ENCODE results near the gene LRFN5.
"Not testable (repeated sequence)": the region's sequence is repeated elsewhere in the genome, so short reads cannot be mapped to it uniquely, and the experiment has no call there.

Gene LRFN5

DNA sequence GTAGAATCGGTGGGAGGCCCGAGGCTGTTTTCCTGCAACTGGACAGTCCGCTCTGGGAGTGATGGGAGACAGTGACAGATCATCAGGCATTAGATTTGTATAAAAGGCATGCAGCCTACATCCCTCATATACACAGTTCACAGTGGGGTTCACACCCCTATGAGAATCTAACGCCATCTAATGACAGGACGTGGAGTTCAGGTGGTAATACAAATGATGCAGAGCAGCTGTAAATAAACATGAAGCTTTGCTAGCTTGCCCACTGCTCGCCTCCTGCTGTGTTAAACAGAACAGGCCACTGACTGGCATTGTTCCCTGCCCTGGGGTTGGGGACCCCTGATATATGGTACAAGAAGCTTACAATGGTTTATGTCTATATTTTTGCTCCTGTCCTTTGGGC lies 179.0 kb downstream of the LRFN5 start:
- no peak for DNase-seq

DNA sequence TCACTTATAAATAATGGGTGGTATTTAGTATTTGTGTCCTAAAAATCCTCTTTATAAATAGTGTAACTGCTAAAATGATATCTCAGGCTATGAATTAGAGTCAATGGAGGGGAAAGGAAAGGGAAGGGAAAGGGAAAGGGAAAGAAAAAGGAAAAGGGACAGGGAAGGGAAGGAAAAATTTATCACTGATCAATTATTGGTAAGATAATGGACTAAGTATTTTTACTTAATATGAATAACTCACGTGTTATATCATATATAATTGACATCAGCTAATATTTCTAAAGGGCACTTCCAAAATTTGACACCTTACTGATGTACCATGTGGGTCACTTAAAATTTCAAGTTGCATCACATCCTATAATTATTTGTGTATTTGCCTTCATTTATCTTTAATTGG lies 193.1 kb downstream of the LRFN5 start:
- no peak for DNase-seq

DNA sequence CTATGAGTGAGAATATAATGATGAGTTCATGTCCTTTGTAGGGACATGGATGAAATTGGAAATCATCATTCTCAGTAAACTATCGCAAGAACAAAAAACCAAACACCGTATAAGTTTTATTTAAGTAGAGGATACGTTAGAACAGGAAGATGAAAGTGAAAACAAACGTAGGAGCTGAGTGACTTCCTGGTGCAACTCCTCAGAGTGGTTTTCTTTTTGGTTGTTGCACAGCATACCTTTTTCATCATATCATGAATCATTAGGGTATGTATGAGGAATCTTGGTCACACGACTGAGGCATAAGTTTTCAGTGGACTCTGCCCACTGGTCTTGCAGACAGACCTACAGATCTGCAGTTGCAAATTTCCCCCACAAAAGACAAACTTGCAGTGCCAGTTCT lies 199.0 kb downstream of the LRFN5 start:
- DNase-seq = no peak

DNA sequence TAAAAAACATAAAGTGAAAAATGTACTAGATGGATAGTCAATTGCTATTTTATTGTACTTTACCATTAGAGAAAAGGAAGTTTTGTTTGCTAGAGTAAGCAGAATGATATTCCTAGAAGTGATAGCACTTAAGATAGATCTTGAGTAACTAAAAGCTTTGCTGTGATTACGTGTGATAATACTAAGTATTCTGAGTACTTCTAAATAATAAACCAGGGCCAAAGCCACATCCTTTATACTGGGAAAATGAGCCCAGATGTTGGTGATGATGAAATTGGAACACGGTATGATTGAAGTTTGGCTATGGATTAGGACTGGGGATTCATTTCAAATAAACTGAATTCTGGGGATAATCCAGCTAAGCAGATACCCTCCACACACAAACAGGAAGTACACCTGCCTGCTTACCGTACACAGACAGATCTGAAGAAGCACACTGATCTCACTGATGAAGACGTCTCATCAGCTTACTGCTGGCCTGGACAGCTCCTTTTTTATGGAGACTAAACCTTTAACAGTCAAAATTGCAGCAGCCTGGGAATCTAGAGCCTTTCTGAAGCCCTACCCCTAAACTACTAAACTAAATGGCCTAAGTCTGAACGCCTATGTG lies 199.8 kb downstream of the LRFN5 start:
- DNase-seq = no peak

DNA sequence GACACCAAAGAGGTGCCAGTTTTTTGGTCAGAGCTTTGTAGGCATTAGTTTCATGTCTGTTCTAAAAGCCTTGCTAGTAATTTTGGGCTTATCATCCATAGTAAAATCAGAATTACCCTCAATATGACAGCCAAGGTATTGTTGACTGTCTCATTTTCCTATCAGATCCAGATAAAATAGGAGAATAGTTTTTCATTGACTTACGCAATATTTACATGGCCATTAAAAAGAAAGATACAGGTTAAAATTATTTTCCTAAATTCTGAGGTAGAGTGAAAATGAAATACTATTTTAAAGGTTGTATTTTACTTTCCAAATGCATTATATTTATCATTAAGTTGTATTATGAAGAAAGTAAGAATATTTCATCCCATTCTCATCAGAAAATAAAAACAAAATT lies 203.7 kb downstream of the LRFN5 start:
- DNase-seq = no peak

DNA sequence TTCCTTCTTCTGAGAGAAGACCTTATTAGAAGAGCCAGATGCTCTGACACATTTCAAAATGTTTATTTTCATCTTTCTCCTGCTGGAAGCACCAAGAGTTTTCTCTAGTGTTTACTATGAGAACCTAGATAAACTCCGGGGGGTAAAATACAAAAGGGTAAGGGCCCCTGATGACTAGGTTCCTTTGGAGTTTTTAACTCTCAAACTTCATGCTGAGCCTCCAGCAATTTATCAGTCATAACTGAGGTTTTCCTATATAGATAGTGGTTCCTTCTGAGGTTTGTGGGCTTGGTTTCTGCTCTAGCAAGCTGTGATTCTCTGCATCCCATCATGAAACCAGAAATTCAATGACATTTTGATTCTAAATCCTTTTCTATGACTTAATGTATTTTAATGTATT lies 210.9 kb downstream of the LRFN5 start:
- no peak for DNase-seq

DNA sequence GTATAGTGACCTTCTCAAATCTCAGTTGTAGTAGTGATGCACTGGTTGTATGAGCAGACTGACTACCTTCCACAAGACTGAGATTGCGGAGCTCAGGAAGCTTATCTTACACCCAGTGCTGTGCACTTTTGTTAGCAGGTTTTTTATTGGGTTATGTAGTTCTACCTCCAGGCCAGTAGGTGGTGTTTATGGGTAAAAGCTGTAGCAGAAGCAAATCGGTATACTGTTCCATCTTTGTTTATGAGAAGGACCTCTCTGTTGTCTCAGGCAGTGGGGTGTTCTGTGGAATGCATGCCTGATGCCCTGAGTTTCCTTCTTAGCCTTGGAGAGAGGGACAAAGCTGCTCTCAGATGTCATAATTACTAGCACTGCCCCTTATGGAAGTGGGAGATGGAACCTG lies 217.8 kb downstream of the LRFN5 start:
- no peak for DNase-seq

DNA sequence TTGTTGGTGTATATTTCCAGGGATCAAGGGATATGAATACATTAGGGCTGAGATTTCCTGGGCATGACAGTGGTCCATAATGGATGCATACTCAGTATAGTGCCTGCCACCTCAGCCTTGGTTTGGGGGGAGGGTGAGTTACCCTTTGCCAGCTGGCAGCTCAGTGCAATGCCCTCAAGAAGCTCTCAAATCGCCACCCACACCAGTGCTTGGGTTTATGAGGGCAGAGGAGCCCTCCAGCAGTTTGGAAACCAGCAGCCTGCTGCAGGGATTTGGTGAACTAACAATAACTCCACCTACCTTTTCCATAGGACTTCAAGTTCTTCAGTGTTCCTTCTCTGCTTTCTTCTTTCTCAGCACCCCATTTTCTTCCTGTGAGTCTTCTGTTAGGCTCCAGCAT lies 218.9 kb downstream of the LRFN5 start:
- no peak for DNase-seq

DNA sequence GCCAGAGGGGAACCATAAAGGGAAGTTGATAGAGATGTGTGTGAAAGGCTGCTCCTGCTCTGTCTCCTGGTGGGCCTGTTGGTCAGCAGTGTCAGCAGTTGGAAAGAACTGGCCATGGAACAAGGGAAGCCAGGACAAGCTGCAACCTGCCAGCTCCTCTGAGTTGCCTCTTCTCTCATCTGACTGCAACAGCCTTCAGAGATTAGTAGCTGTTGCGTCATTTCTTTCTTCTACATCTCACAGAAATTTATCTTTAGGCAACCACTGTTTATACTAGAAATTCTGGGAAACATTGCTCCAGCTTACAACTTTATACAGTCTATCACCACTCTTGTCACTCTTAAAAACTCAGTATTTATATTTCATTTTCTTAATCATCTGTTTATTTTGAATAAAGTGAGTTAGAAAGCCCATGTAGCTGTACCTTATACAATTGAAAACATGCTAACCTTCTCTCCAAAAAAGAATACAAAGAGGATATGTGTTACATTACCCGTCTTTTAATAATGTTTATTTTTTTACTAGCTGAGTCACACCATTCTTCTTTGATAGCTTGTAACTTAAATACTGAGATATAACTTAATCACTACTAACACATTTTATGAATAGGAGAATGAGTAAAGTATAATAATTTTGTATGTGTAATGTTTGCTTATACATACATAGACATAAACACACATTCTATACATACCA lies 224.2 kb downstream of the LRFN5 start:
- no peak for DNase-seq

DNA sequence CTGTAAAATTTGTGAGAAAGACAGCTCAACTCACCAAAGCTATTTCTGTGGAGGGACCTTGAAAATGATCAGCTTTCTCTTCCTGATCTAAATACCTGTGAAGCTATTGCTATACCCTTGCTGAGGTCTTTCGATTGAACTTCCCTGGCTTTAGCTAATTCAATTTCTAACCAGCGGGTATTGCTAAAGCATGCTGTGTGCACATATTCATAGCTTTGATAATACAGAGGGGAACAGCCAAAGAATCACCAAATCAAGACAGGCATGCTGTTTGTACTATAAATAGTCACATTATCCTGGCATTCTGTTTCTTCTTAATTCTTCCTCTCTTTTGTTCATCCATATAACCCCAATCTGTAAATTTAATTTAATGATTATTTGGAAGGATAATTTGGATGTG lies 233.0 kb downstream of the LRFN5 start:
- no peak for DNase-seq

DNA sequence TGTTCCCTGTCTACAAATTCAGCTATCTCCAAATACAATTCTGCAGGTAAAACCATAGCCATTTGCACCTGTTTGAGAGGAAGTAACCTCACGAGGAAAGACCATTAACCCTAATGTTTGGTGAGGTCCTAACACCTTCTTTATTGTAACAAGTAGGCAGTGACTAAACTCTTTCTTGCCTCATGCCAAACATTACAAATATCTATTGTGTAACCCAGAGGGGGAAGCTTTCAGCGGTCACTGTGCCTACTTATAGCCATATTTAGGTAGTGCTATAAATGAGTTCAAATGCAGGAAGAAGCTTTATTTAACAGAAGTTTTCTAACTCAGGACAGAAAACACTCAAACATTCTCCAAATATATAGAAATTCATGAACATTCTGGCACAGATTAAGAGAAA lies 252.7 kb downstream of the LRFN5 start:
- peak; percentile 6 to 25 for DNase-seq

DNA sequence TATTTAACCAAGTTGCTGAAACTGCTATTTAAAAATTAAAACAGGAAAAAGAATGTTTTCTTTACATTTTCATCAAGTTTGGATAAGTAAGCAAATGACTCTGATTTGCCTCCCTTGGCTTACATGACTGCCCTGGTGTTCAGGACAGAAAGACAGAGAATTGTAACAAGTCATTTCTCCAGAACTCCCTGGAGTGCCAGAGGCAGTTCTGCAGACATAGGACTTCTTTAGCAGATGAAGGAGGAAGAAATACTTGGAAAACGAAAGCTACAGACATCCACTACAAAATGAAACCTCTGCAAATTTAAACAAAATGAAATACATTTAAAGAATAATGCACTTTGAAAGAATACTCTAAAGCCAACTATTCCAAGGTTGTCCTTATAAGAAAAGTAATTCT lies 253.9 kb downstream of the LRFN5 start:
- DNase-seq = no peak

DNA sequence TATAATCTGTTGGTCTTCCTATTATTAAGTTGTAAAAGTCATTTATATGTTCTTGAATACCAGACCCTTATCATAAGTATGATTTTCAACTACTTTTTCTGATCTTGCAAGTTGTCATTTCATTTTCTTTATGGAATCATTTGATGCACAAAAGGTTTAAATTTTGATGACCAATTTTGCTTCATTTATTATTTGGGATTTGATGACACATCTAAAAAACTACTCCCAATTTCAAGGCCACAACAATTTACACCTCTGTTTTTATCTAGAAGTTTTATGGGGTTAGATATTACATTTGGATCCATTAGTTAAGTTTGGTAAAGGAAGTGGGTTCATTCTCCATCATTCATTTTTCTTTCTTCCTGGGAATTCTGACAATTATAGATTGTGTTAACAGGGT lies 259.2 kb downstream of the LRFN5 start:
- no peak for DNase-seq

DNA sequence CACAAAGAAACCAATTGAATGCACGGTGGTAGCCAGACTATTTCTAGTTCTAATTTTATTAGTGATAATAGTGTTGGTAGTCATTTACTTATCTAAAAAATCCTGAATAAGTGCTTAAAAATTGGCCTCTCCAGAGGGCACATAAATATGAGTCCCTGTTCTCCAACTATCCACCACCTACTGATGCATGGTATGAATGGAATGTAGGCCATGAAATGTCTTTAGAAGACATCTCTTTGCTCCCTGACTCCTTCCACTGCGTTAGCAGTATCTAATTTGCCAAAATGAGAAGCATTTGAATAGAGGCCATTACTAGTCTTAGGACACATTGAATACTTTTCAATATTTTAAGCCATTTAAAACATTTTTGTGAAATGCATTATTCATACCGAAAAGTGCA lies 261.7 kb downstream of the LRFN5 start:
- DNase-seq = no peak

DNA sequence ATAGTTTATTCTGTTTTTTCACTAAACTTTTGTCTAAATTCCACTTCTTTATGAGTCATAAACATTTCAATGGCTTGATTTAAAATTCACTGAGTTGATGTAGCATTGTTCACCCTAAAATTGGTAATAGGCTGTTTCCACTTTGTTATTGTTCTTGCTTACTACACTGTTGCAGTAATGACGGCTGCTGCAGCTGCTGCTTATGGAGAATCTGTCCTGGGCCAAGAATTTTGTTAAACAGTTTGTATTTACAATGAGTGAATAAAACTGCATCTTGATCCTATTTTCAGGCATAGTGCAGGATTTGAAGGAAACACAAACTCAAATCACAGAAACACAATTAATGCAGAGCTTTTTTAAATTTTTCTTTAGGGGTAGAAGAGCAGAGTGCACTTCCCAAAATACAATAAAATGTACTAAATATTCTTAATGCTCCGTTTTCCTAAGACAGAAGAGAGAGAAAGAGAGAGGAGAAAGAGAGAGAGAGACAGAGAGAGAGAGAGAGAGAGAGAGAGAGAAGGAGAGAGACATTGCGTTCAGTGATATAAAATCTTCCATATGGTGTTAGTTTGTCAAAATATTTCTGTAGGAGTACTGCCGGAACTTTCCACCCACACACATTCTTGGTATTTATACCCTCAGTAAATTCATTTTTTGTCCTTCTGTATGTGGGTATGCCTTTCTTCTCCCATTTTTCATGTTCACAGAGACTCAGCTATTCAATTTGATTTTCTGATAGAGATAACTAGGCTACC lies 266.4 kb downstream of the LRFN5 start:
- no peak for DNase-seq

DNA sequence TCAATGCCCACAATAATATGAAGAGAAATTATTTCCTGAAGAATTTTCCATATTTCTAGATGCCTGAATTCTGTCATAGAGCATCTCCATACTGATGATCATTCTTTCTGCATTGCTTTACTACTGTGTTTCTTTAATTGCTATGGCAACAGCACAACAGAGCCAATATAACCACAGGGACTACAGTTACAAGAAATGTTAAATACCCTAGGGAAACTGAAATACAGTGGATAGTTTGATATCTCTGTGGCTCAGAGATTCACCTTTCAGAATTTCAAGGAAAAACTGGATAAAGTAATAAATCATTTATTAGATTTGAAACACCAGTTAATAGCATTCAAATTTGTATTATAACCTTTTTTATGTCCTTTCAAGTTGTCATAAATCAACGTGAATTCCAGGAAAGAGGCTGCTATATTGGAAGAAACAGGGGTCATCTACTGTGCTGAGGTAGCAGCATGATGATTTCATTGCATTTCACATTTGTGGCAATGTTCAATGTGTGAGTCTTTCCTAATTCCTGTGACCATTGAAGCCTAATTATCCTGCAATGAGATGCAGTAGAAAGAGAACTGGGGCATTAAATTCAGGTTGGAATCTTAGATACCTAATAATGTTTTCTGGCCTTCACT lies 267.1 kb downstream of the LRFN5 start:
- DNase-seq = no peak

DNA sequence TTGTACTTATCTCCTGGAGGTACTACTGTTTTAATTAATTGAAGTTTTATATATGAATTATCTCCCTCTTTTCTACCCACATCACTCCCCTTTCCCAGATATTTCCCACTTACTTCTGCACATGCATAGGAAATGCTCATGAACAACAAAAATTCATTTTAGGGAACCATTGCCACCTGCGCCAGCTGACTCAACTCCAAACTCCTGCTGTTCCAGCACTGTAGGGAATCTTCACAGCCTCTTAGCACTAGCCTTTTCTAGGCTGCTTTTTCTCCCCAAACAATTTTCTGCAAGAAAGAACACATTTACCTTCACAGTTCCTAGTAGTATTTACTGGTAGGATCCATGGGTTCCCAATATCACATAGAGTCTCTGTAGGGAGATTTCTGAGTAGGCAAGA lies 268.4 kb downstream of the LRFN5 start:
- DNase-seq = no peak

DNA sequence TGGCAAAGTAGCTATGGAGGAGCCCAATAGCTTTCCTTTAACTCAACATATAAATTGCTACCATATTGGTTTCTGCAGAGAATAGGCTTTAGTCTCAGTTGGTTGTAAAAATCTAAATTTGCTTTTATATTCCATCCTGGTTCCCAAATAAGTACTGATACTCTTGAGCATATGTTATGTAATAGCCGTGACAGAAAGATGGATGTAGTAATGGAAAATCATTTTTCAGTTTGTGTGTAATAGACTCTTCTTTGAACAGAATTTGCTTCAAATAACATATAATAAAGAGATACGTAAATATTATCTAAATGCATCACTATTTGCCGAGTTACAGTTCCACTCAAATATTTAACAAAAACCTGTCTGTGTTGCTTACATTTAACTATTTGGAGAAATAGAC lies 271.6 kb downstream of the LRFN5 start:
- DNase-seq = no peak

DNA sequence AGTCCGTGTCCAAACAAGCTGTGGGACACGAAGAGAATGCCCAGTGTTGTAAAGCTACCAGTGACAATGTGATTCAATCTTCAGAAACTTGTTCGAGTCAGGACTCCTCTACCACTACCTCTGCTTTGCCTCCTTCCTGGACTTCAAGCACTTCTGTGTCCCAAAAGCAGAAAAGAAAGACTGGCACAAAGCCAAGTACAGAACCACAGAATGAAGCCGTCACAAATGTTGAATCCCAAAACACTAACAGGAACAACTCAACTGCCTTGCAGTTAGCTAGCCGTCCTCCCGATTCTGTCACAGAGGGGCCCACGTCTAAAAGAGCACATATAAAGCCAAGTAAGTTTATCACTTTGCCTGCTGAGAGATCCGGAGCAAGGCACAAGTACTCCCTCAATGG lies 284.9 kb downstream of the LRFN5 start:
- no peak for DNase-seq

DNA sequence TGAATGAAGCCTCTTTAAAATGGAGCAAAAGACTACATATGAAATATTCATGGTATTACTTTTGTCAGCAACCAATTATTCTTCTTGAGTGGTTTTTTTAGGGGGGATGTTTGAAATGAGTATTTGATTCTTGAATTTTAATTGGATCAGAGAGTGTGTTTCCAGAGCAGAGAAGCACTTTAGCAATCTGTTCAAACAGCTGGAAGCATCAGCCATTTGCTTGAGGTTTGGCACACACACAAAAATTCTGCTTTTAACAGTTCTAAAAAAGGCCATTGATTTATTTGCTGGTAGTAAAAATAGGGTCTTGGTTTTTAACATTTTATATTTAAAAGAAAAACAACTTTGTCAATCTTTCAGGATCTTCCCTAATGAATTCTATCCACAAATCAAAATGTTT lies 292.7 kb downstream of the LRFN5 start:
- DNase-seq = no peak

DNA sequence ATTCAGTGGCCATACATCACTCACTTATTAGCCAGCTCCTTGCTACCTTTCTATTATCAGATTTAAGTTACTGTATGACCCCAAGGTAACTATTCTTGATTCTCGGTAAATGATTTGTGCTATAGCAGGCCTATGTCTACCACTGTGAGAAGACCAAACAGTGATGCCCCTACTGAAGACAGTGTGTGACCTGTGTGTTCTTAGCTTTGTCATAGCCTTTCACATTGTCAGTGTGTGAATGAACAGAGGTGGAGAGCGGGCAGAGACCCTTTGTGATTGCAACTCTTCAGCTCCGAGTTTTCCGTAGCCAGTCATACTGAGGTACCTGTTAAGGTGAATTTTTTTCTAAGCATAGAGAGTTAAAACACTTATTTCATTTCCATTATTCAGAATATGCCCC lies 294.0 kb downstream of the LRFN5 start:
- no peak for DNase-seq

DNA sequence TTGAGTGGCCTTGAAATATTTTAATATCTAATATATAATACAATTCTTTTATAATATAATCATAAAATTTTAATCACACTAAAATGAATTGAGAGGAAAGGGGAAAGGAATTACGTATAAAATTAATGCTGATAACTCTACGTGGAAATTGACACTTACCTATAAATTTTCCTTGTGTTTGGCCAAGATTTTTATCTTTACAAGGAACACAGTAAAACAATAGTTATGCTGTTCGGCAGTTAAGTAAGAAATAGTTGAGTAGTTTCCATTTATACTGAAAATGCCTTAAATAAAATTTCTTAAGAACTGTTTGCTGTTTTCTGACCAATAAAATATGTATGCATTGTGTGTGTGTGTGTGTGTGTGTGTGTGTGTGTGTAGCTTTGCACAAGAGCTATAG lies 294.4 kb downstream of the LRFN5 start:
- no peak for DNase-seq

DNA sequence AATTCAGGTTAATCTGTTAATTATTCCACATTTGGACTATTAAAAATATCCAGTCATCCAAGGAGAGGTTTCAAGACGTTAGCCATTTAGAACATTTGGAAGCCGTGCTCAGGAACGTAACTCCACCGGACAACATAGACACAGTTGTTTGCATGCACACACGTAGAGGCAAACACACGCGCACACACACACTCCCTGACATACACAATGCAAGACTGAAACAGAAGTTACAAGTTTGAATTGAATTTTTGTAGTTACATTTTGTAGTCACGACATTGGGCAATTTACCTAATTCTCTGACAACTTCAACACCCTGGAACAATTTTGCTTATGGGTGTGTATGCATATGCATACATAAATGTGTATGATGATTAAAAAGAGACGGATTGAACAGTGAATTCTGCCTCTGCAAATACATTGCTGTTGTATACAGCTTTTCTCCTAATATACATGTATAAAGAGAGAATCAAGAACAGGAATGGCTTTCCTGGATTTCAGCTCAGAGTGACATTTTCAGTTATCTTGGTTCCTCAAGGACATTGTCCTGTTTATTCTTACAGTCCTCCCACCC lies 298.8 kb downstream of the LRFN5 start:
- no peak for DNase-seq

DNA sequence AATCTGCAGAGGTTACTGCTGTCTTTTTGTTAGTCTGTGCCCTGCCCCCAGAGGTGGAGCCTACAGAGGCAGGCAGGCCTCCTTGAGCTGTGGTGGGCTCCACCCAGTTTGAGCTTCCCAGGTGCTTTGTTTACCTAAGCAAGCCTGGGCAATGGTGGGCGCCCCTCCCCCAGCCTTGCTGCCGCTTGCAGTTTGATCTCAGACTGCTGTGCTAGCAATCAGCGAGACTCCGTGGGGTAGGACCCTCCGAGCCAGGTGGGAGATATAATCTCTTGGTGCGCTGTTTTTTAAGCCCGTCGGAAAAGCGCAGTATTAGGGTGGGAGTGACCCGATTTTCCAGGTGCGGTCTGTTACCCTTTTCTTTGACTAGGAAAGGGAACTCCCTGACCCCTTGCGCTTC lies 304.5 kb downstream of the LRFN5 start:
- DNase-seq = not testable (repeated sequence)
